ENCODE data around the gene STAT1. TPM values are rescaled to one million over a fixed set of nuclear protein-coding genes. Genes with fewer than 3 reads are reported as not detected.

Gene STAT1
- polyA plus RNA-seq, 3 donors = 51.3 to 126 (median 110) TPM

GRCh38 chr2:190987938-190988337 lies 26.0 kb downstream of the STAT1 start:
- H3K36me3 Mint-ChIP-seq = peaks cover 94 to 100% of the 10 kb centered on the region in 2 donors
- Histone ChIP-seq H3K36me3 (replicated peaks in 1 of 2; ENCODE audit: control insufficient read depth in 1 of 2, insufficient read depth in 2 of 2, low read length in 2 of 2) (peaks cover 98 to 100% of the 10 kb centered on the region in 2 donors), H3K27me3 (ENCODE audit: control insufficient read depth in 2 of 2, insufficient read depth in 2 of 2, low read length in 2 of 2) (no peaks in the 10 kb centered on the region), H3K9ac (ENCODE audit: insufficient read depth, low read length, poor library complexity, severe bottlenecking) (no peak overlapping the region), H3K4me2 (replicated peaks; ENCODE audit: extremely low read depth, low read length, poor library complexity, severe bottlenecking) (no peak overlapping the region), H2AFZ (ENCODE audit: insufficient read depth, low read depth, low read length, poor library complexity, severe bottlenecking) (no peak overlapping the region), H3K79me2 (ENCODE audit: insufficient read depth, low read length) (peaks cover 4% of the 10 kb centered on the region), H3K4me1 (ENCODE audit: control insufficient read depth in 1 of 2, insufficient read depth in 2 of 2, low read length in 2 of 2) (no peaks in the 10 kb centered on the region), H4K20me1 (ENCODE audit: insufficient read depth, low read length) (peaks cover 100% of the 10 kb centered on the region), H3K9me3 (replicated peaks in 1 of 2; ENCODE audit: control insufficient read depth in 1 of 2, insufficient read depth in 1 of 2, low read length in 2 of 2) (no peaks in the 10 kb centered on the region), H3K4me3 (replicated peaks in 1 of 3; ENCODE audit: low read depth in 2 of 3, low read length in 3 of 3) (no peak overlapping the region), H3K27ac (ENCODE audit: low read depth in 1 of 2, low read length in 2 of 2) (no peak overlapping the region)
- no peak for TF ChIP-seq CTCF (IDR thresholded peaks at IDR 0.05)
- DNase-seq = no peak
- peaks cover 0 to 2% (median 0%) of the 10 kb centered on the region in 3 donors for H3K27me3 Mint-ChIP-seq (ENCODE audit: low read depth in 3 of 3)
- 100% methylated on average over 2 of the region's 5 CpGs for WGBS (ENCODE audit: insufficient coverage)
- H3K4me1 Mint-ChIP-seq = no peaks in the 10 kb centered on the region
- peak overlapping the region in 1 of 7 donors; percentile 50 for H3K27ac Mint-ChIP-seq
- H3K9me3 Mint-ChIP-seq = no peaks in the 10 kb centered on the region
- intact Hi-C loops (cut with micrococcal nuclease) = no loop called here
- H3K4me3 Mint-ChIP-seq = no peak overlapping the region

- H3K36me3 Mint-ChIP-seq = peaks cover 96 to 100% of the 10 kb centered on the region in 2 donors
- peaks cover 0 to 2% (median 0%) of the 10 kb centered on the region in 3 donors for H3K27me3 Mint-ChIP-seq (ENCODE audit: low read depth in 3 of 3)
These were observed 26.9 kb downstream of the STAT1 start for GRCh38 chr2:190987116-190987515.

More at GRCh38 chr2:190987116-190987515, 26.9 kb downstream of the STAT1 start:
- H3K79me2 ChIP-seq (ENCODE audit: insufficient read depth, low read length) = peaks cover 4% of the 10 kb centered on the region
- no peaks in the 10 kb centered on the region for H3K9me3 ChIP-seq (replicated peaks in 1 of 2; ENCODE audit: control insufficient read depth in 1 of 2, insufficient read depth in 1 of 2, low read length in 2 of 2)
- Mint-ChIP-seq H3K4me1 (no peaks in the 10 kb centered on the region), H3K27ac (no peak overlapping the region), H3K9me3 (no peaks in the 10 kb centered on the region), H3K4me3 (no peak overlapping the region)
- WGBS (ENCODE audit: insufficient coverage) = no CpG with 5 or more reads among the region's 1 CpG
- H3K27ac ChIP-seq (ENCODE audit: low read depth in 1 of 2, low read length in 2 of 2) = no peak overlapping the region
- no peak overlapping the region for H3K4me2 ChIP-seq (replicated peaks; ENCODE audit: extremely low read depth, low read length, poor library complexity, severe bottlenecking)
- H3K36me3 ChIP-seq (replicated peaks in 1 of 2; ENCODE audit: control insufficient read depth in 1 of 2, insufficient read depth in 2 of 2, low read length in 2 of 2) = peaks cover 99 to 100% of the 10 kb centered on the region in 2 donors
- peaks cover 100% of the 10 kb centered on the region for H4K20me1 ChIP-seq (ENCODE audit: insufficient read depth, low read length)
- no peaks in the 10 kb centered on the region for H3K4me1 ChIP-seq (ENCODE audit: control insufficient read depth in 1 of 2, insufficient read depth in 2 of 2, low read length in 2 of 2)
- H2AFZ ChIP-seq (ENCODE audit: insufficient read depth, low read depth, low read length, poor library complexity, severe bottlenecking) = no peak overlapping the region
- no peak overlapping the region for H3K4me3 ChIP-seq (replicated peaks in 1 of 3; ENCODE audit: low read depth in 2 of 3, low read length in 3 of 3)
- no peak for TF ChIP-seq CTCF (IDR thresholded peaks at IDR 0.05)
- intact Hi-C loops (cut with micrococcal nuclease) = no loop called here
- H3K9ac ChIP-seq (ENCODE audit: insufficient read depth, low read length, poor library complexity, severe bottlenecking) = no peak overlapping the region
- no peak for DNase-seq
- no peaks in the 10 kb centered on the region for H3K27me3 ChIP-seq (ENCODE audit: control insufficient read depth in 2 of 2, insufficient read depth in 2 of 2, low read length in 2 of 2)

Data from CD14-positive monocyte (primary cell).